22Rv1 (cell line): ENCODE results near the gene MPDZ.

ENCODE experiments used
- CTCF ChIP-seq: fragments of 450-650 bp; IDR thresholded peaks from 2 replicates; pipeline ENCODE4 v1.5.1; 2017; ENCODE audit warnings: mild to moderate bottlenecking
- ZFX ChIP-seq: fragments of 450-650 bp; IDR thresholded peaks from 2 replicates; pipeline ENCODE4 v1.6.1; 2017; ENCODE audit warnings: antibody characterized with exemption, borderline replicate concordance

- TF ChIP-seq CTCF (no peak), ZFX (no peak)
Measured at GRCh38 chr9:13174906-13175639, 104.4 kb downstream of the MPDZ start.
